HepG2 (cell line): ENCODE data around the gene TMTC1. TPM values are rescaled to one million over a fixed set of nuclear protein-coding genes. Genes with fewer than 3 reads are reported as not detected.

Experiments
- FOXP1 ChIP-seq, 2 experiments: fragments of 450-650 bp in 1 of 2; IDR thresholded peaks; 2 replicates each; pipeline ENCODE4 v1.6.1; 2017 to 2018; ENCODE audit warnings: antibody characterized with exemption in 1 of 2
- HDAC1 ChIP-seq: sonication (generic); formaldehyde crosslinking; IDR thresholded peaks from 2 replicates; pipeline ENCODE4 v1.5.1; 2020; ENCODE audit warnings: mild to moderate bottlenecking, missing genetic modification reagents
- JUNB ChIP-seq: sonication (generic); formaldehyde crosslinking; IDR thresholded peaks from 2 replicates; pipeline ENCODE4 v1.8.0; 2022; ENCODE audit warnings: missing genetic modification reagents, mild to moderate bottlenecking, borderline replicate concordance
- KAT7 ChIP-seq: IDR thresholded peaks from 2 replicates; pipeline ENCODE4 v1.6.1; 2018; ENCODE audit warnings: borderline replicate concordance, missing compliant biosample characterization
- KLF12 ChIP-seq: sonication (generic); formaldehyde crosslinking; IDR thresholded peaks from 2 replicates; pipeline ENCODE4 v1.4.0; 2020; ENCODE audit warnings: missing genetic modification reagents, borderline replicate concordance
- PHF8 ChIP-seq: sonication (generic); formaldehyde crosslinking; IDR thresholded peaks from 2 replicates; pipeline ENCODE4 v1.5.0; 2020; ENCODE audit warnings: missing genetic modification reagents
- SMAD9 ChIP-seq: sonication (generic); formaldehyde crosslinking; IDR thresholded peaks from 2 replicates; pipeline ENCODE4 v1.5.1; 2020; ENCODE audit warnings: mild to moderate bottlenecking, missing genetic modification reagents
- SOX5 ChIP-seq: IDR thresholded peaks from 2 replicates; pipeline ENCODE4 v1.6.1; 2016; ENCODE audit warnings: borderline replicate concordance
- SP1 ChIP-seq, 2 experiments: fragments of 450-650 bp in 1 of 2; sonication (generic) in 1 of 2; formaldehyde crosslinking in 1 of 2; IDR thresholded peaks; 2 replicates each; pipeline versions ENCODE4 v1.4.0 to v1.6.1; 2016 to 2020; ENCODE audit warnings: missing genetic modification reagents in 1 of 2
- ZNF570 ChIP-seq: sonication (generic); formaldehyde crosslinking; IDR thresholded peaks from 2 replicates; pipeline ENCODE4 v1.4.0; 2020; ENCODE audit warnings: mild to moderate bottlenecking, missing genetic modification reagents, borderline replicate concordance
- ZNF747 ChIP-seq: sonication (generic); formaldehyde crosslinking; IDR thresholded peaks from 2 replicates; pipeline ENCODE4 v1.8.1; 2023; ENCODE audit warnings: missing genetic modification reagents, mild to moderate bottlenecking, borderline replicate concordance
- polyA plus RNA-seq, 8 experiments: library from polyadenylated mRNA; depleted of rRNA in 3 of 8; stranded (reverse) in 7 of 8; unstranded in 1 of 8; fragments of >200 nt; fragmentation: Illumina TruSeq in 4 of 8; extraction: Trizol in 4 of 8; gene quantifications; 2 replicates each; pipeline versions ENCODE4 v1.2.1 to v1.2.3, GENCODE V29; 2011 to 2016; ENCODE audit warnings: low read depth in 4 of 8, missing spikeins in 1 of 8, mixed read lengths in 1 of 8; ENCODE audit not compliant: insufficient read depth in 1 of 8
- total RNA-seq, 5 experiments: library from RNA; depleted of rRNA; stranded (reverse); fragments of >200 nt; fragmentation: Illumina TruSeq; extraction: Trizol; gene quantifications; 2 replicates each; pipeline ENCODE4 v1.2.3, GENCODE V29; 2016; ENCODE audit warnings: low read depth in 1 of 5
- TF ChIP-seq, protein P1 (sequence below): sonication (generic); formaldehyde crosslinking; IDR thresholded peaks from 2 replicates; pipeline ENCODE4 v1.5.1; 2020; ENCODE audit warnings: mild to moderate bottlenecking, missing genetic modification reagents, borderline replicate concordance
- TF ChIP-seq, protein P2 (sequence below): conservative IDR thresholded peaks from 2 replicates; pipeline ENCODE4 v1.6.1; 2018; ENCODE audit warnings: missing genetic modification reagents
- TF ChIP-seq, protein P3 (sequence below): sonication (generic); formaldehyde crosslinking; IDR thresholded peaks from 2 replicates; pipeline ENCODE4 v1.4.0; 2020; ENCODE audit warnings: mild to moderate bottlenecking, missing genetic modification reagents
- TF ChIP-seq, protein P4 (sequence below): sonication (generic); formaldehyde crosslinking; IDR thresholded peaks from 2 replicates; pipeline ENCODE4 v1.8.0; 2022; ENCODE audit warnings: mild to moderate bottlenecking, missing genetic modification reagents, moderate library complexity

Gene TMTC1
- total and polyA plus RNA-seq, 2 of the 13 experiments (the other 11 are each of a cell fraction or from before 2014, with no cell fraction given) = 0.69 to 1.8 TPM

DNA sequence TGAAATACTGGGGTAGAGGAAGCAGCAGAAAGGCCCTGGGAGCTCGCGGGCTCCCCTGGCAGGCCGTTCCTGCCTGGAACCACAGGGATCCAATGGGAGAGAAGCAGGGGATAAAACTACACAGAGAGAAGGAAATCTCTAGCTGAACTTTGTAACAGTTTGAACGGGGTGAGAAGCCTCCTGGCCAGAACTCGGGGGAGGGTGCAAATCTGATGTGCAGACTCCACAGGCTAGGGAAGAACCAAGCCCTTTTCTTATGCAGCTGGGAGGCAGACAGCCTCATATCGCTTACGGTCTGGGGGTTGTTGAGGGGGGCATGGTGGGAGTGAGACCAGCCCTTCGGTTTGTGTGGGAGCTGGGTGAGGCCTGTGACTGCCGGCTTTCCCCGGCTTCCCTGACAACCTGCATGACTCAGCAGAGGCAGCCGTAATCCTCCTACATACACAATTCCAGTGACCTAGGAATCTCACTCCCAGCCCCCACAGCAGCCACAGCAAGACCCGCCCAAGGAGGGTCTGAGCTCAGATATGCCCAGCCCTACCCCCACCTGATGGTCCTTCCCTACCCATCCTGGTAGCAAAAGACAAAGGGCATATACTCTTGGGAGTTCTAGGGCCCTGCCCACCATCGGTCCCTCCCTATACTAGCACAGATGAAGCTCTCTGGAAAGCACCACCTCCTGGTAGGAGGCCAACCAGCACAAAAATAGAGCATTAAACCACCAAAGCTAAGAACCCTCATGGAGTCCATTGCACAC lies 143.0 kb downstream of the TMTC1 start (continued):
- TF ChIP-seq, protein P1, sequence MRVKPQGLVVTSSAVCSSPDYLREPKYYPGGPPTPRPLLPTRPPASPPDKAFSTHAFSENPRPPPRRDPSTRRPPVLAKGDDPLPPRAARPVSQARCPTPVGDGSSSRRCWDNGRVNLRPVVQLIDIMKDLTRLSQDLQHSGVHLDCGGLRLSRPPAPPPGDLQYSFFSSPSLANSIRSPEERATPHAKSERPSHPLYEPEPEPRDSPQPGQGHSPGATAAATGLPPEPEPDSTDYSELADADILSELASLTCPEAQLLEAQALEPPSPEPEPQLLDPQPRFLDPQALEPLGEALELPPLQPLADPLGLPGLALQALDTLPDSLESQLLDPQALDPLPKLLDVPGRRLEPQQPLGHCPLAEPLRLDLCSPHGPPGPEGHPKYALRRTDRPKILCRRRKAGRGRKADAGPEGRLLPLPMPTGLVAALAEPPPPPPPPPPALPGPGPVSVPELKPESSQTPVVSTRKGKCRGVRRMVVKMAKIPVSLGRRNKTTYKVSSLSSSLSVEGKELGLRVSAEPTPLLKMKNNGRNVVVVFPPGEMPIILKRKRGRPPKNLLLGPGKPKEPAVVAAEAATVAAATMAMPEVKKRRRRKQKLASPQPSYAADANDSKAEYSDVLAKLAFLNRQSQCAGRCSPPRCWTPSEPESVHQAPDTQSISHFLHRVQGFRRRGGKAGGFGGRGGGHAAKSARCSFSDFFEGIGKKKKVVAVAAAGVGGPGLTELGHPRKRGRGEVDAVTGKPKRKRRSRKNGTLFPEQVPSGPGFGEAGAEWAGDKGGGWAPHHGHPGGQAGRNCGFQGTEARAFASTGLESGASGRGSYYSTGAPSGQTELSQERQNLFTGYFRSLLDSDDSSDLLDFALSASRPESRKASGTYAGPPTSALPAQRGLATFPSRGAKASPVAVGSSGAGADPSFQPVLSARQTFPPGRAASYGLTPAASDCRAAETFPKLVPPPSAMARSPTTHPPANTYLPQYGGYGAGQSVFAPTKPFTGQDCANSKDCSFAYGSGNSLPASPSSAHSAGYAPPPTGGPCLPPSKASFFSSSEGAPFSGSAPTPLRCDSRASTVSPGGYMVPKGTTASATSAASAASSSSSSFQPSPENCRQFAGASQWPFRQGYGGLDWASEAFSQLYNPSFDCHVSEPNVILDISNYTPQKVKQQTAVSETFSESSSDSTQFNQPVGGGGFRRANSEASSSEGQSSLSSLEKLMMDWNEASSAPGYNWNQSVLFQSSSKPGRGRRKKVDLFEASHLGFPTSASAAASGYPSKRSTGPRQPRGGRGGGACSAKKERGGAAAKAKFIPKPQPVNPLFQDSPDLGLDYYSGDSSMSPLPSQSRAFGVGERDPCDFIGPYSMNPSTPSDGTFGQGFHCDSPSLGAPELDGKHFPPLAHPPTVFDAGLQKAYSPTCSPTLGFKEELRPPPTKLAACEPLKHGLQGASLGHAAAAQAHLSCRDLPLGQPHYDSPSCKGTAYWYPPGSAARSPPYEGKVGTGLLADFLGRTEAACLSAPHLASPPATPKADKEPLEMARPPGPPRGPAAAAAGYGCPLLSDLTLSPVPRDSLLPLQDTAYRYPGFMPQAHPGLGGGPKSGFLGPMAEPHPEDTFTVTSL (CRISPR knock-in tag) = no peak; the same call in 1 of the 2 replicates
- TF ChIP-seq, protein P2, sequence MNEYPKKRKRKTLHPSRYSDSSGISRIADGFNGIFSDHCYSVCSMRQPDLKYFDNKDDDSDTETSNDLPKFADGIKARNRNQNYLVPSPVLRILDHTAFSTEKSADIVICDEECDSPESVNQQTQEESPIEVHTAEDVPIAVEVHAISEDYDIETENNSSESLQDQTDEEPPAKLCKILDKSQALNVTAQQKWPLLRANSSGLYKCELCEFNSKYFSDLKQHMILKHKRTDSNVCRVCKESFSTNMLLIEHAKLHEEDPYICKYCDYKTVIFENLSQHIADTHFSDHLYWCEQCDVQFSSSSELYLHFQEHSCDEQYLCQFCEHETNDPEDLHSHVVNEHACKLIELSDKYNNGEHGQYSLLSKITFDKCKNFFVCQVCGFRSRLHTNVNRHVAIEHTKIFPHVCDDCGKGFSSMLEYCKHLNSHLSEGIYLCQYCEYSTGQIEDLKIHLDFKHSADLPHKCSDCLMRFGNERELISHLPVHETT (CRISPR knock-in tag) = no peak
- no peak for TF ChIP-seq SP1 (IDR thresholded peaks at IDR 0.05)
- TF ChIP-seq SP1 (CRISPR knock-in tag; IDR thresholded peaks at IDR 0.05) = no peak
- no peak for TF ChIP-seq FOXP1 (IDR thresholded peaks at IDR 0.05)
- TF ChIP-seq FOXP1 (CRISPR knock-in tag; IDR thresholded peaks at IDR 0.05) = no peak
- TF ChIP-seq ZNF570 (CRISPR knock-in tag) = no peak
- TF ChIP-seq SMAD9 = no peak
- TF ChIP-seq JUNB = no peak
- TF ChIP-seq SOX5 = 0 out of 2 replicates have a peak, but pooled peaks have one; percentile 10
- TF ChIP-seq, protein P3, sequence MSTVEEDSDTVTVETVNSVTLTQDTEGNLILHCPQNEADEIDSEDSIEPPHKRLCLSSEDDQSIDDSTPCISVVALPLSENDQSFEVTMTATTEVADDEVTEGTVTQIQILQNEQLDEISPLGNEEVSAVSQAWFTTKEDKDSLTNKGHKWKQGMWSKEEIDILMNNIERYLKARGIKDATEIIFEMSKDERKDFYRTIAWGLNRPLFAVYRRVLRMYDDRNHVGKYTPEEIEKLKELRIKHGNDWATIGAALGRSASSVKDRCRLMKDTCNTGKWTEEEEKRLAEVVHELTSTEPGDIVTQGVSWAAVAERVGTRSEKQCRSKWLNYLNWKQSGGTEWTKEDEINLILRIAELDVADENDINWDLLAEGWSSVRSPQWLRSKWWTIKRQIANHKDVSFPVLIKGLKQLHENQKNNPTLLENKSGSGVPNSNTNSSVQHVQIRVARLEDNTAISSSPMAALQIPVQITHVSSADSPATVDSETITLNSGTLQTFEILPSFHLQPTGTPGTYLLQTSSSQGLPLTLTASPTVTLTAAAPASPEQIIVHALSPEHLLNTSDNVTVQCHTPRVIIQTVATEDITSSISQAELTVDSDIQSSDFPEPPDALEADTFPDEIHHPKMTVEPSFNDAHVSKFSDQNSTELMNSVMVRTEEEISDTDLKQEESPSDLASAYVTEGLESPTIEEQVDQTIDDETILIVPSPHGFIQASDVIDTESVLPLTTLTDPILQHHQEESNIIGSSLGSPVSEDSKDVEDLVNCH (CRISPR knock-in tag) = no peak
- TF ChIP-seq, protein P4, sequence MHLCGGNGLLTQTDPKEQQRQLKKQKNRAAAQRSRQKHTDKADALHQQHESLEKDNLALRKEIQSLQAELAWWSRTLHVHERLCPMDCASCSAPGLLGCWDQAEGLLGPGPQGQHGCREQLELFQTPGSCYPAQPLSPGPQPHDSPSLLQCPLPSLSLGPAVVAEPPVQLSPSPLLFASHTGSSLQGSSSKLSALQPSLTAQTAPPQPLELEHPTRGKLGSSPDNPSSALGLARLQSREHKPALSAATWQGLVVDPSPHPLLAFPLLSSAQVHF (CRISPR knock-in tag) = no peak
- TF ChIP-seq ZNF747 (CRISPR knock-in tag) = no peak
- TF ChIP-seq PHF8 (CRISPR knock-in tag) = peak; percentile 42; the same call in 1 of the 2 replicates
- peak; percentile 14; the same call in 1 of the 2 replicates for TF ChIP-seq HDAC1 (CRISPR knock-in tag)
- no peak for TF ChIP-seq KAT7
- no peak for TF ChIP-seq KLF12 (CRISPR knock-in tag)
